Liver (tissue), 9 donors: ENCODE data around the gene LAMC2. TPM values are rescaled to one million over a fixed set of nuclear protein-coding genes. Genes with fewer than 3 reads are reported as not detected.

Experiments used
- DNase-seq: peaks from one replicate; pipeline ENCODE4 v3.0.0-alpha.2; 2017; ENCODE audit warnings: low spot score
- H3K27ac ChIP-seq, 2 donors: one replicate each; pipeline ENCODE4 v1.7.0; 2013; ENCODE audit warnings: inconsistent platforms in 2 of 2, low read length in 2 of 2, control low read depth in 1 of 2, low read depth in 1 of 2, mild to moderate bottlenecking in 1 of 2
- H3K27me3 ChIP-seq, 4 donors: one replicate each; pipeline versions ENCODE4 v1.6.1 to v1.7.0; 2013; ENCODE audit warnings: low read length in 3 of 4, inconsistent platforms in 1 of 4, mild to moderate bottlenecking in 1 of 4, moderate library complexity in 1 of 4; ENCODE audit not compliant: control insufficient read depth in 4 of 4, insufficient read depth in 4 of 4
- H3K36me3 ChIP-seq, 4 donors: one replicate each; pipeline versions ENCODE4 v1.6.1 to v1.7.0; 2013; ENCODE audit warnings: low read length in 3 of 4, mild to moderate bottlenecking in 3 of 4, low read depth in 1 of 4, moderate library complexity in 1 of 4; ENCODE audit not compliant: control insufficient read depth in 4 of 4, insufficient read depth in 3 of 4
- H3K4me1 ChIP-seq, 4 donors: one replicate each; pipeline versions ENCODE4 v1.6.1 to v1.7.0; 2013; ENCODE audit warnings: low read length in 3 of 4, mild to moderate bottlenecking in 3 of 4, moderate library complexity in 1 of 4; ENCODE audit not compliant: control insufficient read depth in 4 of 4, insufficient read depth in 4 of 4
- H3K4me3 ChIP-seq, 3 donors: one replicate each; pipeline versions ENCODE4 v1.6.1 to v1.7.0; 2013; ENCODE audit warnings: low read length in 3 of 3, control low read depth in 1 of 3, low read depth in 1 of 3, mild to moderate bottlenecking in 1 of 3
- H3K9ac ChIP-seq, 2 donors: one replicate each; pipeline ENCODE4 v1.7.0; 2013; ENCODE audit warnings: low read length in 2 of 2, mild to moderate bottlenecking in 2 of 2, moderate library complexity in 2 of 2, control low read depth in 1 of 2, low read depth in 1 of 2
- H3K9me3 ChIP-seq, 4 donors: one replicate each; pipeline versions ENCODE4 v1.6.1 to v1.7.0; 2013; ENCODE audit warnings: low read length in 3 of 4; ENCODE audit not compliant: control insufficient read depth in 4 of 4
- EGR1 ChIP-seq, 2 donors: IDR thresholded peaks; 2 replicates each; pipeline ENCODE4 v1.6.1; 2016 to 2018; ENCODE audit warnings: antibody characterized with exemption in 2 of 2, low read depth in 2 of 2
- FOXA1 ChIP-seq: IDR thresholded peaks from 2 replicates; pipeline ENCODE4 v1.6.1; 2016; ENCODE audit warnings: antibody characterized with exemption
- FOXA2 ChIP-seq: IDR thresholded peaks from 2 replicates; pipeline ENCODE4 v1.6.1; 2016; ENCODE audit warnings: antibody characterized with exemption
- GABPA ChIP-seq, 2 donors: IDR thresholded peaks in 1 of 2; conservative IDR thresholded peaks in 1 of 2; 2 replicates each; pipeline ENCODE4 v1.6.1; 2016; ENCODE audit warnings: antibody characterized with exemption in 2 of 2, mild to moderate bottlenecking in 1 of 2, moderate library complexity in 1 of 2
- HNF4A ChIP-seq, 2 donors: conservative IDR thresholded peaks; 2 replicates each; pipeline ENCODE4 v1.6.1; 2016; ENCODE audit warnings: antibody characterized with exemption in 2 of 2, mild to moderate bottlenecking in 2 of 2
- HNF4G ChIP-seq: IDR thresholded peaks from 2 replicates; pipeline ENCODE4 v1.6.1; 2016; ENCODE audit warnings: antibody characterized with exemption
- JUND ChIP-seq, 2 donors: IDR thresholded peaks; 2 replicates each; pipeline ENCODE4 v1.6.1; 2016; ENCODE audit warnings: antibody characterized with exemption in 2 of 2
- NR2F2 ChIP-seq: IDR thresholded peaks from 2 replicates; pipeline ENCODE4 v1.6.1; 2016; ENCODE audit warnings: antibody characterized with exemption
- RXRA ChIP-seq, 2 donors: IDR thresholded peaks; 2 replicates each; pipeline ENCODE4 v1.6.1; 2017 to 2018; ENCODE audit warnings: antibody characterized with exemption in 2 of 2, mild to moderate bottlenecking in 1 of 2
- SP1 ChIP-seq: IDR thresholded peaks from 2 replicates; pipeline ENCODE4 v1.6.1; 2018; ENCODE audit warnings: antibody characterized with exemption, mild to moderate bottlenecking
- WGBS: extraction: QIAGEN DNeasy Blood & Tissue Kit; methylation state at CpG from one replicate; pipeline ENCODE4 v1.1.7; 2013; 5-methylcytosine and 5-hydroxymethylcytosine counted together
- polyA plus RNA-seq, 2 donors: library from polyadenylated mRNA; stranded (reverse) in 1 of 2; unstranded in 1 of 2; fragments of 200-250 nt in 1 of 2; fragments of >200 nt in 1 of 2; fragmentation: Nextera tagmentation in 1 of 2; extraction: Ambion mirVana in 1 of 2; gene quantifications; one replicate each; pipeline versions ENCODE4 v1.2.1 to v1.2.3, GENCODE V29; 2013 to 2015
- total RNA-seq, 2 donors: library from RNA; depleted of rRNA; stranded (reverse); fragments of >200 nt; gene quantifications; one replicate each; pipeline ENCODE4 v1.2.3, GENCODE V29; 2014
- TF ChIP-seq, protein P1 (sequence below): IDR thresholded peaks from 2 replicates; pipeline ENCODE4 v1.6.1; 2016; ENCODE audit warnings: antibody characterized with exemption
- TF ChIP-seq, protein P2 (sequence below): IDR thresholded peaks from 2 replicates; pipeline ENCODE4 v1.6.1; 2016; ENCODE audit warnings: antibody characterized with exemption, mild to moderate bottlenecking
- TF ChIP-seq, protein P3 (sequence below): fragments of 150-350 bp; IDR thresholded peaks from 2 replicates; pipeline ENCODE4 v1.5.1; 2017; ENCODE audit warnings: improper control_type of control experiment, low read depth, low read length; ENCODE audit not compliant: missing input control
- donor health status: healthy.
- donor health status: healthy.
- donor health status: healthy.
- donor health status: healthy.
- donor health status: healthy.

LAMC2 gene
- total and polyA plus RNA-seq, 4 donors = 0.05 to 0.42 (median 0.16) TPM

GRCh38 chr1:183242556-183242955, 56.5 kb downstream of the LAMC2 start:
- DNase-seq = no peak
- no peaks in the 10 kb centered on the region for H3K9me3 ChIP-seq
- no peak overlapping the region for H3K27ac ChIP-seq
- H3K4me3 ChIP-seq = no peak overlapping the region
- WGBS = 65% methylated on average over 3 of the region's 3 CpGs
- TF ChIP-seq NR2F2 (peak; percentile 67), SP1 (no peak)
- no peaks in the 10 kb centered on the region for H3K36me3 ChIP-seq
- no peaks in the 10 kb centered on the region for H3K27me3 ChIP-seq
- no peak overlapping the region for H3K9ac ChIP-seq
- H3K4me1 ChIP-seq = no peaks in the 10 kb centered on the region

DNA sequence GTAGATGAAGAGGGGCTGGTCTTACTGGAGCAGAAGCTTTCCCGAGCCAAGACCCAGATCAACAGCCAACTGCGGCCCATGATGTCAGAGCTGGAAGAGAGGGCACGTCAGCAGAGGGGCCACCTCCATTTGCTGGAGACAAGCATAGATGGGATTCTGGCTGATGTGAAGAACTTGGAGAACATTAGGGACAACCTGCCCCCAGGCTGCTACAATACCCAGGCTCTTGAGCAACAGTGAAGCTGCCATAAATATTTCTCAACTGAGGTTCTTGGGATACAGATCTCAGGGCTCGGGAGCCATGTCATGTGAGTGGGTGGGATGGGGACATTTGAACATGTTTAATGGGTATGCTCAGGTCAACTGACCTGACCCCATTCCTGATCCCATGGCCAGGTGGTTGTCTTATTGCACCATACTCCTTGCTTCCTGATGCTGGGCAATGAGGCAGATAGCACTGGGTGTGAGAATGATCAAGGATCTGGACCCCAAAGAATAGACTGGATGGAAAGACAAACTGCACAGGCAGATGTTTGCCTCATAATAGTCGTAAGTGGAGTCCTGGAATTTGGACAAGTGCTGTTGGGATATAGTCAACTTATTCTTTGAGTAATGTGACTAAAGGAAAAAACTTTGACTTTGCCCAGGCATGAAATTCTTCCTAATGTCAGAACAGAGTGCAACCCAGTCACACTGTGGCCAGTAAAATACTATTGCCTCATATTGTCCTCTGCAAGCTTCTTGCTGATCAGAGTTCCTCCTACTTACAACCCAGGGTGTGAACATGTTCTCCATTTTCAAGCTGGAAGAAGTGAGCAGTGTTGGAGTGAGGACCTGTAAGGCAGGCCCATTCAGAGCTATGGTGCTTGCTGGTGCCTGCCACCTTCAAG, 57.3 kb downstream of the LAMC2 start:
- Histone ChIP-seq H3K9me3 (no peaks in the 10 kb centered on the region), H3K4me1 (no peaks in the 10 kb centered on the region), H3K27ac (no peak overlapping the region), H3K9ac (no peak overlapping the region), H3K36me3 (no peaks in the 10 kb centered on the region), H3K27me3 (no peaks in the 10 kb centered on the region), H3K4me3 (no peak overlapping the region)
- no peak for TF ChIP-seq NR2F2
- TF ChIP-seq, protein P1, sequence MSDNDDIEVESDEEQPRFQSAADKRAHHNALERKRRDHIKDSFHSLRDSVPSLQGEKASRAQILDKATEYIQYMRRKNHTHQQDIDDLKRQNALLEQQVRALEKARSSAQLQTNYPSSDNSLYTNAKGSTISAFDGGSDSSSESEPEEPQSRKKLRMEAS = no peak
- no peak for TF ChIP-seq FOXA2
- no peak for TF ChIP-seq HNF4G
- TF ChIP-seq, protein P2, sequence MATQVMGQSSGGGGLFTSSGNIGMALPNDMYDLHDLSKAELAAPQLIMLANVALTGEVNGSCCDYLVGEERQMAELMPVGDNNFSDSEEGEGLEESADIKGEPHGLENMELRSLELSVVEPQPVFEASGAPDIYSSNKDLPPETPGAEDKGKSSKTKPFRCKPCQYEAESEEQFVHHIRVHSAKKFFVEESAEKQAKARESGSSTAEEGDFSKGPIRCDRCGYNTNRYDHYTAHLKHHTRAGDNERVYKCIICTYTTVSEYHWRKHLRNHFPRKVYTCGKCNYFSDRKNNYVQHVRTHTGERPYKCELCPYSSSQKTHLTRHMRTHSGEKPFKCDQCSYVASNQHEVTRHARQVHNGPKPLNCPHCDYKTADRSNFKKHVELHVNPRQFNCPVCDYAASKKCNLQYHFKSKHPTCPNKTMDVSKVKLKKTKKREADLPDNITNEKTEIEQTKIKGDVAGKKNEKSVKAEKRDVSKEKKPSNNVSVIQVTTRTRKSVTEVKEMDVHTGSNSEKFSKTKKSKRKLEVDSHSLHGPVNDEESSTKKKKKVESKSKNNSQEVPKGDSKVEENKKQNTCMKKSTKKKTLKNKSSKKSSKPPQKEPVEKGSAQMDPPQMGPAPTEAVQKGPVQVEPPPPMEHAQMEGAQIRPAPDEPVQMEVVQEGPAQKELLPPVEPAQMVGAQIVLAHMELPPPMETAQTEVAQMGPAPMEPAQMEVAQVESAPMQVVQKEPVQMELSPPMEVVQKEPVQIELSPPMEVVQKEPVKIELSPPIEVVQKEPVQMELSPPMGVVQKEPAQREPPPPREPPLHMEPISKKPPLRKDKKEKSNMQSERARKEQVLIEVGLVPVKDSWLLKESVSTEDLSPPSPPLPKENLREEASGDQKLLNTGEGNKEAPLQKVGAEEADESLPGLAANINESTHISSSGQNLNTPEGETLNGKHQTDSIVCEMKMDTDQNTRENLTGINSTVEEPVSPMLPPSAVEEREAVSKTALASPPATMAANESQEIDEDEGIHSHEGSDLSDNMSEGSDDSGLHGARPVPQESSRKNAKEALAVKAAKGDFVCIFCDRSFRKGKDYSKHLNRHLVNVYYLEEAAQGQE = no peak
- TF ChIP-seq FOXA1 = no peak
- no peak for TF ChIP-seq RXRA (IDR thresholded peaks at IDR 0.05)
- TF ChIP-seq, protein P3, sequence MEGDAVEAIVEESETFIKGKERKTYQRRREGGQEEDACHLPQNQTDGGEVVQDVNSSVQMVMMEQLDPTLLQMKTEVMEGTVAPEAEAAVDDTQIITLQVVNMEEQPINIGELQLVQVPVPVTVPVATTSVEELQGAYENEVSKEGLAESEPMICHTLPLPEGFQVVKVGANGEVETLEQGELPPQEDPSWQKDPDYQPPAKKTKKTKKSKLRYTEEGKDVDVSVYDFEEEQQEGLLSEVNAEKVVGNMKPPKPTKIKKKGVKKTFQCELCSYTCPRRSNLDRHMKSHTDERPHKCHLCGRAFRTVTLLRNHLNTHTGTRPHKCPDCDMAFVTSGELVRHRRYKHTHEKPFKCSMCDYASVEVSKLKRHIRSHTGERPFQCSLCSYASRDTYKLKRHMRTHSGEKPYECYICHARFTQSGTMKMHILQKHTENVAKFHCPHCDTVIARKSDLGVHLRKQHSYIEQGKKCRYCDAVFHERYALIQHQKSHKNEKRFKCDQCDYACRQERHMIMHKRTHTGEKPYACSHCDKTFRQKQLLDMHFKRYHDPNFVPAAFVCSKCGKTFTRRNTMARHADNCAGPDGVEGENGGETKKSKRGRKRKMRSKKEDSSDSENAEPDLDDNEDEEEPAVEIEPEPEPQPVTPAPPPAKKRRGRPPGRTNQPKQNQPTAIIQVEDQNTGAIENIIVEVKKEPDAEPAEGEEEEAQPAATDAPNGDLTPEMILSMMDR = no peak
- no peak for TF ChIP-seq EGR1 (IDR thresholded peaks at IDR 0.05; ENCODE audit: low read depth in 2 of 2)
- TF ChIP-seq JUND (IDR thresholded peaks at IDR 0.05) = no peak
- no peak for TF ChIP-seq HNF4A (conservative IDR thresholded peaks at IDR 0.05)
- TF ChIP-seq GABPA (IDR thresholded peaks at IDR 0.05 in 1 of 2, conservative IDR thresholded peaks at IDR 0.05 in 1 of 2) = no peak
- 86% methylated on average over 5 of the region's 5 CpGs for WGBS
- no peak for DNase-seq
